H9 (cell line): ENCODE data around the gene C13orf46. TPM values are rescaled to one million over a fixed set of nuclear protein-coding genes. Genes with fewer than 3 reads are reported as not detected.
A peak's percentile ranks its signal among the peaks of the same experiment; 100 is the strongest.

Experiments
- DNase-seq: peaks from one replicate; pipeline ENCODE4 v3.0.0-alpha.2; 2017
- H2AFZ ChIP-seq: one replicate; pipeline ENCODE4 v1.6.1; 2013; ENCODE audit warnings: mild to moderate bottlenecking, low read length, control low read depth, moderate library complexity
- H2AK5ac ChIP-seq: 2 replicates; pipeline ENCODE4 v1.6.1; 2013; ENCODE audit warnings: low read length, control low read depth, mixed read lengths; ENCODE audit not compliant: insufficient read length
- H2BK120ac ChIP-seq: one replicate; pipeline ENCODE4 v1.6.1; 2013; ENCODE audit warnings: low read depth, mild to moderate bottlenecking, low read length, control low read depth, inconsistent platforms; ENCODE audit not compliant: poor library complexity, severe bottlenecking
- H2BK12ac ChIP-seq: 2 replicates; pipeline ENCODE4 v1.6.1; 2013; ENCODE audit warnings: low read length, control low read depth, mixed read lengths, low read depth; ENCODE audit not compliant: insufficient read length
- H2BK15ac ChIP-seq: 2 replicates; pipeline ENCODE4 v1.6.1; 2013; ENCODE audit warnings: low read depth, low read length, control low read depth
- H2BK20ac ChIP-seq: one replicate; pipeline ENCODE4 v1.6.1; 2013; ENCODE audit warnings: low read depth, mild to moderate bottlenecking, low read length, control low read depth, inconsistent platforms; ENCODE audit not compliant: poor library complexity, severe bottlenecking
- H2BK5ac ChIP-seq: 2 replicates; pipeline ENCODE4 v1.6.1; 2013; ENCODE audit warnings: low read length, control low read depth, mixed read lengths; ENCODE audit not compliant: insufficient read length
- H3K14ac ChIP-seq: 2 replicates; pipeline ENCODE4 v1.6.1; 2013; ENCODE audit warnings: low read length, control low read depth; ENCODE audit not compliant: insufficient read depth
- H3K18ac ChIP-seq: 2 replicates; pipeline ENCODE4 v1.6.1; 2013; ENCODE audit warnings: low read depth, mild to moderate bottlenecking, mixed read lengths, low read length, control low read depth; ENCODE audit not compliant: insufficient read length
- H3K23ac ChIP-seq: 2 replicates; pipeline ENCODE4 v1.6.1; 2013; ENCODE audit warnings: low read length, control low read depth, mixed read lengths, low read depth; ENCODE audit not compliant: insufficient read length
- H3K23me2 ChIP-seq: 2 replicates; pipeline ENCODE4 v1.6.1; 2013; ENCODE audit warnings: low read depth, mild to moderate bottlenecking, mixed read lengths, low read length, control low read depth; ENCODE audit not compliant: insufficient read length, poor library complexity, severe bottlenecking
- H3K27ac ChIP-seq: 2 replicates; pipeline ENCODE4 v1.5.1; 2013; ENCODE audit warnings: low read length, control low read depth, mixed read lengths, low read depth; ENCODE audit not compliant: insufficient read length
- H3K27me3 ChIP-seq: 2 replicates; pipeline ENCODE4 v1.6.1; 2013; ENCODE audit warnings: low read length, control low read depth, inconsistent platforms; ENCODE audit not compliant: insufficient read depth
- H3K4ac ChIP-seq: 2 replicates; pipeline ENCODE4 v1.6.1; 2013; ENCODE audit warnings: low read depth, mild to moderate bottlenecking, control low read depth, inconsistent platforms, low read length, moderate library complexity
- H3K4me1 ChIP-seq: 2 replicates; pipeline ENCODE4 v1.6.1; 2013; ENCODE audit warnings: low read length, control low read depth, inconsistent platforms; ENCODE audit not compliant: insufficient read depth
- H3K4me2 ChIP-seq: 2 replicates; pipeline ENCODE4 v1.6.1; 2013; ENCODE audit warnings: low read length, control low read depth, mixed read lengths; ENCODE audit not compliant: insufficient read length, insufficient read depth
- H3K56ac ChIP-seq: 2 replicates; pipeline ENCODE4 v1.6.1; 2013; ENCODE audit warnings: low read depth, mild to moderate bottlenecking, mixed read lengths, low read length, control low read depth; ENCODE audit not compliant: insufficient read length
- H3K79me1 ChIP-seq: 2 replicates; pipeline ENCODE4 v1.6.1; 2013; ENCODE audit warnings: low read depth, mild to moderate bottlenecking, moderate library complexity, low read length, control low read depth, inconsistent platforms; ENCODE audit not compliant: insufficient read depth, poor library complexity, severe bottlenecking
- H3K79me2 ChIP-seq: 2 replicates; pipeline ENCODE4 v1.6.1; 2013; ENCODE audit warnings: low read length, control low read depth, inconsistent platforms; ENCODE audit not compliant: insufficient read depth
- H3K9ac ChIP-seq: 2 replicates; pipeline ENCODE4 v1.6.1; 2013; ENCODE audit warnings: low read length, control low read depth, mixed read lengths; ENCODE audit not compliant: insufficient read length; ENCODE audit errors: extremely low read depth
- H3K9me3 ChIP-seq: one replicate; pipeline ENCODE4 v1.6.1; 2013; ENCODE audit warnings: low read depth, low read length, inconsistent platforms; ENCODE audit not compliant: control insufficient read depth
- H3T11ph ChIP-seq: one replicate; pipeline ENCODE4 v1.6.1; 2013; ENCODE audit warnings: mild to moderate bottlenecking, low read length, control low read depth, inconsistent platforms
- H4K20me1 ChIP-seq: one replicate; pipeline ENCODE4 v1.6.1; 2013; ENCODE audit not compliant: control insufficient read depth, insufficient read length, insufficient read depth
- H4K5ac ChIP-seq: 2 replicates; pipeline ENCODE4 v1.6.1; 2013; ENCODE audit warnings: low read depth, mild to moderate bottlenecking, mixed read lengths, low read length, control low read depth; ENCODE audit not compliant: insufficient read length
- H4K8ac ChIP-seq: replicated peaks from 2 replicates; pipeline ENCODE4 v1.6.1; 2013; ENCODE audit warnings: low read length, control low read depth, mixed read lengths, low read depth; ENCODE audit not compliant: insufficient read length
- H4K91ac ChIP-seq: 2 replicates; pipeline ENCODE4 v1.6.1; 2013; ENCODE audit warnings: low read depth, mild to moderate bottlenecking, moderate library complexity, mixed read lengths, low read length, control low read depth; ENCODE audit not compliant: insufficient read length
- H3K27ac Mint-ChIP-seq, 3 experiments: 2 replicates in 2 of 3; 3 replicates in 1 of 3; pipeline ENCODE4 v1.8.0; 2020 to 2021; ENCODE audit warnings: mixed read lengths in 3 of 3, mild to moderate bottlenecking in 1 of 3, moderate library complexity in 1 of 3
- H3K27me3 Mint-ChIP-seq: 2 replicates; pipeline ENCODE4 v1.8.0; 2021; ENCODE audit warnings: low read depth, mild to moderate bottlenecking, moderate library complexity, mixed read lengths
- H3K36me3 Mint-ChIP-seq, 3 experiments: 2 replicates in 2 of 3; 3 replicates in 1 of 3; pipeline ENCODE4 v1.8.0; 2020 to 2021; ENCODE audit warnings: low read depth in 3 of 3, mixed read lengths in 3 of 3; ENCODE audit not compliant: insufficient read depth in 1 of 3
- H3K4me1 Mint-ChIP-seq, 2 experiments: 2 replicates each; pipeline ENCODE4 v1.8.0; 2020; ENCODE audit warnings: mixed read lengths in 2 of 2
- H3K4me3 Mint-ChIP-seq, 2 experiments: 2 replicates in 1 of 2; 3 replicates in 1 of 2; pipeline ENCODE4 v1.8.0; 2020 to 2021; ENCODE audit warnings: mild to moderate bottlenecking in 2 of 2, mixed read lengths in 2 of 2, moderate library complexity in 1 of 2
- H3K9me3 Mint-ChIP-seq, 2 experiments: 2 replicates in 1 of 2; 3 replicates in 1 of 2; pipeline ENCODE4 v1.8.0; 2020; ENCODE audit warnings: mild to moderate bottlenecking in 2 of 2, mixed read lengths in 2 of 2, moderate library complexity in 1 of 2
- CTCF ChIP-seq: fragments of 200-600 bp; sonication (generic); conservative IDR thresholded peaks from 3 replicates; pipeline ENCODE4 v1.8.0; 2021; ENCODE audit warnings: antibody characterized with exemption, mild to moderate bottlenecking
- WGBS: extraction: QIAGEN DNeasy Blood & Tissue Kit; methylation state at CpG from one replicate; pipeline ENCODE4 v1.1.7; 2013; ENCODE audit warnings: missing lambda C conversion rate, low lambda C conversion rate, mixed read lengths; ENCODE audit not compliant: insufficient read length; ENCODE audit errors: extremely low coverage; 5-methylcytosine and 5-hydroxymethylcytosine counted together
- total RNA-seq: library from RNA; stranded (reverse); gene quantifications from 2 replicates; pipeline ENCODE4 v1.2.1, GENCODE V29; 2021

The C13orf46 gene
- total RNA-seq, 1 experiment from 2014 or later: 0.55 TPM

DNA sequence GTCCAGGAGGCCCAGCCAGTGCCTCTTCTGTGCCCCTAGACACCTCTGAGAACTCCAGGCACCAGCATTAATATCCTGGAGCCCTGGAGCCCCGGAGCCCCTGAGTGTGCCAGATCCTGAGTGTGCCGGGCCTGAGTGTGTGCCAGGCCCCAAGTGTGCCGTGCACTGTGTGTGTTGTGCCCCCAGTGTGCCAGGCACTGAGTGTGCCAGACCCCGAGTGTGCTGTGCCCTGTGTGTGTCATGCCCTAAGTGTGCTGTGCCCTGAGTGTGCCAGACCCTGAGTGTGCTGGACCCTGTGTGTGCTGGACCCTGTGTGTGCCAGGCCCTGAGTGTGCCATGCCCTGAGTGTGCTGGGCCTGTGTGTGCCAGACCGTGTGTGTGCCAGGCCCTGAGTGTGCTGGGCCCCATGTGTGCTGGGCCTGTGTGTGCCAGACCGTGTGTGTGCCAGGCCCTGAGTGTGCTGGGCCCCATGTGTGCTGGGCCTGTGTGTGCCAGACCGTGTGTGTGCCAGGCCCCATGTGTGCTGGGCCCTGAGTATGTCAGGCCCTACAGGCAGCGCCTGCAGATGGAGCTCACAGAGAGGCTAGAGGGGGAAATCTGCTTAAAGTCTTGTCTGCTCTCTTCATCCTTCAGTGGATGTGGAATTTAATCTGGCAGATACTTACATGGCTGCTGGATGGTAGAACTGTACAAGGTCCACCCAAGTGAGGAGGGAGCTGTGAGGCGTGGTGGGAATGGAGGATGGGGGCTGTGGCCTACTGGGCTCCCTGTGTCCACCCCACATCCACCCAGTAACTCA lies 53.9 kb downstream of the C13orf46 start:
- H2AK5ac ChIP-seq: no peak overlapping the region
- no peak overlapping the region for H3K4me3 Mint-ChIP-seq
- H3K18ac ChIP-seq: no peak overlapping the region
- H2BK120ac ChIP-seq: no peak overlapping the region
- H3K4me2 ChIP-seq: no peak overlapping the region
- no peak overlapping the region for H4K5ac ChIP-seq
- peaks cover 3 to 12% (median 4%) of the 10 kb centered on the region in 3 experiments; a peak in 5 of 7 replicates for H3K36me3 Mint-ChIP-seq
- DNase-seq: peak; percentile 17
- peaks cover 4 to 8% of the 10 kb centered on the region in 2 experiments for H3K4me1 Mint-ChIP-seq
- no peaks in the 10 kb centered on the region for H3K27me3 ChIP-seq
- H2BK5ac ChIP-seq: no peak overlapping the region
- H3K4me1 ChIP-seq: no peaks in the 10 kb centered on the region
- H3K23ac ChIP-seq: no peak overlapping the region
- no peak overlapping the region for H2BK20ac ChIP-seq
- no peak overlapping the region for H2BK12ac ChIP-seq
- H2BK15ac ChIP-seq: no peak overlapping the region
- no peak overlapping the region for H3K56ac ChIP-seq
- no peaks in the 10 kb centered on the region for H3K79me1 ChIP-seq
- H3K9me3 Mint-ChIP-seq: peaks cover 13 to 17% of the 10 kb centered on the region in 2 experiments
- H2AFZ ChIP-seq: no peak overlapping the region
- H3K14ac ChIP-seq: no peak overlapping the region; the same call in 1 of the 2 replicates
- H3K79me2 ChIP-seq: no peaks in the 10 kb centered on the region
- no peaks in the 10 kb centered on the region for H3K23me2 ChIP-seq
- no peak overlapping the region for H3T11ph ChIP-seq
- H3K9ac ChIP-seq: no peak overlapping the region
- no peak overlapping the region for H3K4ac ChIP-seq
- TF ChIP-seq CTCF: no peak
- no peak overlapping the region for H3K27ac ChIP-seq
- H3K27ac Mint-ChIP-seq: no peak overlapping the region
- H4K8ac ChIP-seq: no peak overlapping the region
- WGBS: no CpG with 5 or more reads among the region's 9 CpGs
- H3K9me3 ChIP-seq: no peaks in the 10 kb centered on the region
- no peaks in the 10 kb centered on the region for H4K20me1 ChIP-seq
- H3K27me3 Mint-ChIP-seq: peaks cover 7% of the 10 kb centered on the region
- H4K91ac ChIP-seq: no peak overlapping the region
